Activated gamma-delta T cell treated with Interleukin-2 at 50 U/mL for 16 hours (primary cell): ENCODE data around the gene UBAP2L.
"Not testable (repeated sequence)": the region's sequence is repeated elsewhere in the genome, so short reads cannot be mapped to it uniquely, and the experiment has no call there.

Experiments used
- DNase-seq: peaks from one replicate; pipeline ENCODE4 v3.0.0-alpha.2; 2020

The UBAP2L gene

GRCh38 chr1:154220071-154220969 is at the start of gene UBAP2L:
TSS of gene UBAP2L (plus strand) at chr1:154220955. CDS start at chr1:154225124, 4,169 bp downstream.
- peak; percentile 98 for DNase-seq

GRCh38 chr1:154171223-154171583 is 49.6 kb upstream of the UBAP2L start:
- no peak for DNase-seq

GRCh38 chr1:154171880-154172279 is 48.9 kb upstream of the UBAP2L start:
- no peak for DNase-seq

GRCh38 chr1:154174654-154175053 is 46.1 kb upstream of the UBAP2L start:
- DNase-seq: no peak

GRCh38 chr1:154176337-154176736 is 44.4 kb upstream of the UBAP2L start:
- no peak for DNase-seq

GRCh38 chr1:154178013-154178412 is 42.7 kb upstream of the UBAP2L start:
- no peak for DNase-seq

- no peak for DNase-seq
Observed at GRCh38 chr1:154178911-154179811, 41.6 kb upstream of the UBAP2L start.

- DNase-seq: no peak
Observed at GRCh38 chr1:154179946-154180687, 40.6 kb upstream of the UBAP2L start.

- DNase-seq: no peak
Observed at GRCh38 chr1:154181944-154182343, 38.8 kb upstream of the UBAP2L start.

GRCh38 chr1:154182344-154183045 is 38.3 kb upstream of the UBAP2L start:
- peak; percentile 53 for DNase-seq

GRCh38 chr1:154183046-154183915 is 37.5 kb upstream of the UBAP2L start:
- DNase-seq: peak; percentile 91

GRCh38 chr1:154186177-154186576 is 34.6 kb upstream of the UBAP2L start:
- peak; percentile 42 for DNase-seq

GRCh38 chr1:154186852-154187501 is 33.8 kb upstream of the UBAP2L start:
- no peak for DNase-seq

GRCh38 chr1:154190550-154190949 is 30.2 kb upstream of the UBAP2L start:
- no peak for DNase-seq

GRCh38 chr1:154191990-154192461 is 28.7 kb upstream of the UBAP2L start, which contains the start of gene TPM3:
TSS of gene TPM3 (minus strand) at chr1:154192100. CDS start at chr1:154192018, 82 bp downstream.
- DNase-seq: no peak

- no peak for DNase-seq
Observed at GRCh38 chr1:154192476-154192875, 28.3 kb upstream of the UBAP2L start.

- DNase-seq: no peak
Observed at GRCh38 chr1:154193821-154194220, 26.9 kb upstream of the UBAP2L start.

- DNase-seq: peak; percentile 47
Observed at GRCh38 chr1:154198756-154199562, 21.8 kb upstream of the UBAP2L start.

GRCh38 chr1:154199563-154199879 is 21.2 kb upstream of the UBAP2L start:
- no peak for DNase-seq

GRCh38 chr1:154205778-154206177 is 15.0 kb upstream of the UBAP2L start:
- DNase-seq: not testable (repeated sequence)
